ENCODE measurements around the gene DR1. TPM values are rescaled to one million over a fixed set of nuclear protein-coding genes. Genes with fewer than 3 reads are reported as not detected.

The DR1 gene
- total and polyA plus RNA-seq, 2 of the 8 experiments (the other 6 are each of a cell fraction or from before 2014, with no cell fraction given): 13.1 to 62.3 TPM

DNA sequence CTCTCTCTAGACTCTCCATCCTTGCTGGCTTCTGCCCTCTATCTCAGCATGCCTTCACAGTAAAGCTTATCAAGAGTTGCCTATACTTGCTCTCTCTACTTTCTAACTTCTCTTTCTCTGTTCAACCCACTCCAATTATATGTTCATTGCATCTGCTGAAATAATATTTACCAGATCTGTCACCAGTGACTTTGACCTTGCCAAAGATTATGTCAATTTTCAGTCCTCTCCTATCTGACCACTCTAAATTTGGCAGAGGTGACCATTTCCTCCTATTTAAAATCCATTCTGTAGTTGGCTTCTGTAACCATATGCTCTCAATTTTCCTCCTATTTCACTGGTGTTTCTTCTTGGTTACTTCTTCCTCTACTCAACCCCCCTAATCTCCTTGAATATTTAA is 38.8 kb upstream of the DR1 start (continued):
- TF ChIP-seq TAF7 (optimal IDR thresholded peaks at IDR 0.05; ENCODE audit: borderline replicate concordance, low read depth, low read length): no peak
- TF ChIP-seq, protein P1, sequence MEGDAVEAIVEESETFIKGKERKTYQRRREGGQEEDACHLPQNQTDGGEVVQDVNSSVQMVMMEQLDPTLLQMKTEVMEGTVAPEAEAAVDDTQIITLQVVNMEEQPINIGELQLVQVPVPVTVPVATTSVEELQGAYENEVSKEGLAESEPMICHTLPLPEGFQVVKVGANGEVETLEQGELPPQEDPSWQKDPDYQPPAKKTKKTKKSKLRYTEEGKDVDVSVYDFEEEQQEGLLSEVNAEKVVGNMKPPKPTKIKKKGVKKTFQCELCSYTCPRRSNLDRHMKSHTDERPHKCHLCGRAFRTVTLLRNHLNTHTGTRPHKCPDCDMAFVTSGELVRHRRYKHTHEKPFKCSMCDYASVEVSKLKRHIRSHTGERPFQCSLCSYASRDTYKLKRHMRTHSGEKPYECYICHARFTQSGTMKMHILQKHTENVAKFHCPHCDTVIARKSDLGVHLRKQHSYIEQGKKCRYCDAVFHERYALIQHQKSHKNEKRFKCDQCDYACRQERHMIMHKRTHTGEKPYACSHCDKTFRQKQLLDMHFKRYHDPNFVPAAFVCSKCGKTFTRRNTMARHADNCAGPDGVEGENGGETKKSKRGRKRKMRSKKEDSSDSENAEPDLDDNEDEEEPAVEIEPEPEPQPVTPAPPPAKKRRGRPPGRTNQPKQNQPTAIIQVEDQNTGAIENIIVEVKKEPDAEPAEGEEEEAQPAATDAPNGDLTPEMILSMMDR (IDR thresholded peaks at IDR 0.05; ENCODE audit: control extremely low read depth in 1 of 3, insufficient read depth in 1 of 3, low read depth in 1 of 3, low read length in 3 of 3): no peak
- TF ChIP-seq, protein P2, sequence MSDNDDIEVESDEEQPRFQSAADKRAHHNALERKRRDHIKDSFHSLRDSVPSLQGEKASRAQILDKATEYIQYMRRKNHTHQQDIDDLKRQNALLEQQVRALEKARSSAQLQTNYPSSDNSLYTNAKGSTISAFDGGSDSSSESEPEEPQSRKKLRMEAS (IDR thresholded peaks at IDR 0.05): no peak
- no peak for TF ChIP-seq CTBP2 (IDR thresholded peaks at IDR 0.05; ENCODE audit: borderline replicate concordance, insufficient read depth, insufficient read length, low read length)
